ENCODE data around the gene MYO5C.
A peak's percentile ranks its signal among the peaks of the same experiment; 100 is the strongest.
"Not testable (repeated sequence)": the region's sequence is repeated elsewhere in the genome, so short reads cannot be mapped to it uniquely, and the experiment has no call there.

The MYO5C gene

DNA sequence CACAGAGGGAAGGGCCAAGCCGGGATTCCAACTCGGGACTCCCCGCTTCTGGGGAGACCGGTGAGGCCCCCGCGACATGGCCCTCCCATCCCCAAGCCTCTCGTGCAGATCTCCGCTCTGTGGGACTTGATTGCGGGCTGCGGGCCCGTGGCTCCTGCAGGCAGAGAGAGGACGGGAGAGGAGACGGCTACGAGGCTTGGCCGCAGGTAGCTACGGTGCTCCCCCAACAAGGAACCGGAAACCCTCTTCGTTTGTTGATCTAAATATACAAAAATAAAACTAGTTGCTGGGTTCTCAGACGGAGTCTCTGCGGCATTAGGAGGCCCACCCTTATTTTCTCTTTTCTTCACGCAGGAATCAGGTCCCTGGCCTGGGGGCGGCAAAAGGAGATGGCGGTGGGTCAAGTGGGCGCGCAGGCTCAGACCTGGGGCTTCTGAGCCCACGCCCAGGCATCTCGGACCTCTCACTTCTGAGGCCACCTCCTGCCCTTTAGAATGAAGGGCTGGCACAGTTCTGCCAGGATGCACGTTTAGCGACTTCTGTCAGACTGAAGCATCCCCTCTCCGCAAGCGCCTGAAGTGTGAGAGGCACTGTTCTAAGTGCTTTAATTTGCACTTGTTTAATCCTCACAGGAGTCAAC lies 115.3 kb downstream of the MYO5C start:
- no peak for TF ChIP-seq CTCF (IDR thresholded peaks at IDR 0.05; ENCODE audit: extremely low read depth, insufficient read depth, missing control alignments)
- DNase-seq (ENCODE audit: low spot score): peak; percentile 72
- in situ Hi-C loops (cut with MboI; ENCODE audit: low pct_unique_long_range_greater_than_20kb, low sequenced_read_pairs, unreplicated experiment): no loop called here

DNA sequence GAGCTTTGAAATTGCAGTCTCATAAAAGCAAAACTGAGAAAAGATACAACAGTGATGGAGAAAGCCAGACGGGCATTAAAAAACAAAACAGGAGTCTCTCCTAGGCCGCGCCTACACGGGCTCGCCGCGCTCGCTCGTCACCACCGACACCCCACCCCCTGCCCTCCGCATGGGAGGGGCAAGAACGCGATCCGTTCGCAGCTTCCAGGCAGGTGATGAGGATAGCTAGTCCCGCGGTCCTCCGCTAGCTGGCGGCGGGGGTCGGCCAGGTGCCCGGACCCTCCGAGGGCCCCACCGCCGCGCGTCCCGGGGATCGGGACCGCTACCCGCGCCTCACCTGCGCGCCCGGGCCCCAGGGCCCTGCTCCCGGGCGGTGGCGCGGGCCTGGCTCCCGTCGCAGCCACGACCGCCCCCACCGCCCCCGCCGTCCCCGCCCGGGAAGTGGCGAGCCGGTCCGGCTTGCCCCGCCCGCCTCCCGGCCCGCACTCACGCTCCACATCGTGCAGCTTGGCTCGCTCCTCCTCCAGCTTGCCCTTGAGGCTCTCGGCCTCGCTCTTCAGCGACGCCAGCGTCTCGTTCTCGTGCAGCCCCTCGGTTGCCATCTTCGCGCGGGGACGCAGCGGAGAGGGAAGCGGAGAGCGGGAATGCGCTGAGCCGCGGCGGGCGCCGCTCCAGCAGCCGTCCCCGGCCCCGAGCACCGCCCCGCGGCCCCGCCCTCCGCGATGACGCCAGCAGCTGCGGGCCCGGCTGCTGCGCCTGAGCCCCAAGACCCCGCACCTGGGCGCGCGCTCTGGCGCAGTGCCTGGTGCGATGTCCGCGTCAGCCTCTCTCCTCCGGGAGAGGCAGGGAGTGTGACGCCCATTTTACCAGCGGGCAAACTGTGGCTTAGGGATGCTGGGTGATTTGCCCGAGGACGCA lies 116.1 kb downstream of the MYO5C start:
- TF ChIP-seq CTCF (IDR thresholded peaks at IDR 0.05; ENCODE audit: extremely low read depth, insufficient read depth, missing control alignments): no peak
- DNase-seq (ENCODE audit: low spot score): peak; percentile 93
- in situ Hi-C loops (cut with MboI; ENCODE audit: low pct_unique_long_range_greater_than_20kb, low sequenced_read_pairs, unreplicated experiment): no loop called here

DNA sequence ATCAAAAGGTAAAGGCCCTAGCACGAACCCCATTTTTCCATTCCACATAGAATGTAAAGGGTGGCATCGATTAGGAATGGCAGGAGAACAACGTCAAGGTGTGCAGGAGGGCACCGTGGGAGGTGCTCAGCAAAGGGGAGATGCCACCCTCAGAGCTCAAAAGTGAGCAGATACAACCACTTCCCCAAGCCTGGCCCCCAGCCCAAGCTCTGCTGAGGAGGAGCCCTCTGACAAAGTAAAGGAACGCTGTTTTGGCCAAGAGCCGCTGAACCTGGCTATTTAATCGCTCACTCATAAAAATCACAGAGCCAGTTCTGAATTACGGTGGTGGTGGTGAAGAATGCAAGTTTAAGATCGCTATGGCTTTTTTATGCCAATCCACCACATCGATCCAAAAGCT lies 116.8 kb downstream of the MYO5C start:
- in situ Hi-C loops (cut with MboI; ENCODE audit: low pct_unique_long_range_greater_than_20kb, low sequenced_read_pairs, unreplicated experiment): no loop called here
- no peak for TF ChIP-seq CTCF (IDR thresholded peaks at IDR 0.05; ENCODE audit: extremely low read depth, insufficient read depth, missing control alignments)

DNA sequence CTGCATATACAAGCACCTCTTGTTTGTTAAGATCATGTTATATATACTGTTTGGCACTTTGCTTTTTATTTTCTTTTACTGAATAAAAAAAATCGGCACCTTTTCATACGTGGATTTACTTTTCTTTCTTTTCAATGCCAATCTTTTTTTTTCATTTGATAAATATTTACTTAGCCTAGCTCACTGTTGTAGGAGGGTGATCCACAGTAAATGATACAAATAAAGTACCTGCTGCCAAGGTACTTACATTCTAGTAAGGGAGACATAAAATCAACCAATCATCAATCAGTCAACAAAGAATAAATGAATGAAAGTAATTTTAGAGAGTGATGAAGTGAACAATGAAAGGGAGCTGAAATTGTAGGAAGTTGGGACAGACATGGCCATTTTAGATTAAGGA lies 122.7 kb downstream of the MYO5C start:
- DNase-seq (ENCODE audit: low spot score): no peak
- no peak for TF ChIP-seq CTCF (IDR thresholded peaks at IDR 0.05; ENCODE audit: extremely low read depth, insufficient read depth, missing control alignments)

More for the DNA sequence above, 116.8 kb downstream of the MYO5C start:
- DNase-seq (ENCODE audit: low spot score): no peak

DNA sequence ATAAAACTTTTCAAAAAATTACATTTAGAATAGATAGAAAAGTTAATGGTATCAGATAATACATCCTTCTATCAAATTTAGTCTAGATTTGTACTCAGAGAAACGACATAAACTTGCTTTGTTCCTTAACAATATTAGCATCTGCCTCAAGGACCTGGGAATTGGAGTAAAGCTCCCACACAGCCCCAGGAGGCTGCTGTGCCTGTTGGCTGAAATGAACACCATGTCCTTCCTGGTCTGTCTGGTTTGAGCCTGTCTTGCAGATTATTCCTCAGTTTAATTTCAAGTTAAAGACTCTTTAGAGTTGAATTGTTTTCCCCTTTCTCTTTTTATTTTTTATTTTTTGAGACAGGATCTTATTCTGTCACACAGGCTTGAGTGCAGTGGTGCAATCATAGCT lies 123.8 kb downstream of the MYO5C start:
- no peak for TF ChIP-seq CTCF (IDR thresholded peaks at IDR 0.05; ENCODE audit: extremely low read depth, insufficient read depth, missing control alignments)
- in situ Hi-C loops (cut with MboI; ENCODE audit: low pct_unique_long_range_greater_than_20kb, low sequenced_read_pairs, unreplicated experiment): no loop called here
- DNase-seq (ENCODE audit: low spot score): no peak

More for the DNA sequence above, 122.7 kb downstream of the MYO5C start:
- in situ Hi-C loops (cut with MboI; ENCODE audit: low pct_unique_long_range_greater_than_20kb, low sequenced_read_pairs, unreplicated experiment): no loop called here

DNA sequence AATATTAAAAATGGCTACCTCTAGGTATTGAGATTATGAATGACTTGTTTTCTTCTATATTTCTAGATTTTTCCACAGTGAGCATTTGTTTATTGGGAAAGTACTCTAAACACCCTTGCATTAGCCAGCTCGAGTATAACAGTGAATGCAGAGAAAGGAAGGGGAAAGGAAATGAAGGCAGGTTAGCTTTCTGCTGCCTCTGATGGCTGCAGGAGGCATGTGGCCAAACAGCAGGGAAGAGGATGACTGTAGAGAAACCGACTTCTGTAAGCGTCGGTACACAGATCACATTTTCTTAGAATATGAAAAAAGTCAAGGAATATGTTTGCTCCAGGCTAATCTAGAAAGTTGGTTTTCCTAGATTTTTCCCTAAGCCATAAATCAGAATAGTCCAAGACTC lies 124.2 kb downstream of the MYO5C start:
- DNase-seq (ENCODE audit: low spot score): no peak

DNA sequence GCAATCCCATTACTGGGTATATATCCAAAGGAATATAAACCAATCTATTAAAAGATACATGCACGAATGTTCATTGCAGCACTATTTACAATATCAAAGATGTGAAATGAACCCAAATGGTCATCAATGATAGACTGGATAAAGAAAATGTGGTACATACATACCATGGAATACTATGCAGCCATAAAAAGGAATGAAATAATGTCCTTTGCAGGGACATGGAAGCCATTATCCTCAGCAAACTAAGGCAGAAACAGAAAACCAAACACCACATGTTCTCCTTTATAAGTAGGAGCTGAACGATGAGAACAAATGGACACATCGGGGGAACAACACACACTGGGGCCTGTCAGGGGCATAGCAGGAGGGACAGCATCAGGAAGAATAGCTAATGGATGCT lies 125.4 kb downstream of the MYO5C start:
- in situ Hi-C loops (cut with MboI; ENCODE audit: low pct_unique_long_range_greater_than_20kb, low sequenced_read_pairs, unreplicated experiment); DNase-seq (ENCODE audit: low spot score): not testable (repeated sequence)

More for the DNA sequence above, 124.2 kb downstream of the MYO5C start:
- in situ Hi-C loops (cut with MboI; ENCODE audit: low pct_unique_long_range_greater_than_20kb, low sequenced_read_pairs, unreplicated experiment): no loop called here
- TF ChIP-seq CTCF (IDR thresholded peaks at IDR 0.05; ENCODE audit: extremely low read depth, insufficient read depth, missing control alignments): no peak

DNA sequence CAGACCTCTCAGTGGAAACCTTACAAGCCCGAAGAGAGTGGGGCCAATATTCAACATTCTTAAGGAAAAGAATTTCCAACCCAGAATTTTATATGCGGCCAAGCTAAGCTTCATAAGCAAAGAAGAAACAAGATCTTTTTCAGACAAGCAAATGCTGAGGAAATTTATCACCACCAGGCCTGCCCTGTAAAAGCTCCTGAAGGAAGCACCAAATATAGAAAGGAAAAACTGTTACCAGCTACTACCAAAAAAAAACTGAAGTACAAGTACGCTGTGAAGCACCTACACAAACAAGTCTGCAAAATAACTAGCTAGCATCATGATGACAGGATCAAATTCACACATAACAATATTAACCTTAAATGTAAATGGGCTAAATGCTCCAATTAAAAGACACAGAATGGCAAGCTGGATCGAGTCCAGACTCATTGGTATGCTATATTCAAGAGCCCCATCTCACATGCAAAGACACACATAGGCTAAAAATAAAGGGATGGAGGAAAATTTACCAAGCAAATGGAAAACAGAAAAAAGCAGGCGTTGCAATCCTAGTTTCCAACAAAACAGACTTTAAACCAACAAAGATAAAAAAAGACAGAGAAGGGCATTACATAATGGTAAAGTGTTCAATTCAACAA lies 130.0 kb downstream of the MYO5C start:
- in situ Hi-C loops (cut with MboI; ENCODE audit: low pct_unique_long_range_greater_than_20kb, low sequenced_read_pairs, unreplicated experiment): not testable (repeated sequence)

More for the DNA sequence above, 130.0 kb downstream of the MYO5C start:
- DNase-seq (ENCODE audit: low spot score): not testable (repeated sequence)

All from GM13977 (cell line).